GM23338 (cell line): ENCODE results near the gene GALNT6. TPM values are rescaled to one million over a fixed set of nuclear protein-coding genes. Genes with fewer than 3 reads are reported as not detected.
"Not testable (repeated sequence)": the region's sequence is repeated elsewhere in the genome, so short reads cannot be mapped to it uniquely, and the experiment has no call there.

Experiments
- ATAC-seq: fragments of 200-7000 bp; cut with Tn5 transposase; 3 replicates; pipeline ENCODE4 v1.9.1; 2020
- DNase-seq: peaks from one replicate; pipeline ENCODE4 v3.0.0-alpha.2; 2015; ENCODE audit warnings: low spot score
- H2AFZ ChIP-seq: fragments of 200-600 bp; sonication (generic); 2 replicates; pipeline ENCODE4 v1.8.0; 2016; ENCODE audit warnings: antibody characterized with exemption, mild to moderate bottlenecking, moderate library complexity
- H3F3A ChIP-seq: fragments of 200-600 bp; sonication (generic); replicated peaks from 2 replicates; pipeline ENCODE4 v1.8.0; 2017; ENCODE audit warnings: antibody characterized with exemption, mixed run types, low read depth
- H3K27ac ChIP-seq: fragments of 200-600 bp; sonication (generic); 2 replicates; pipeline ENCODE4 v1.6.1; 2016; ENCODE audit warnings: low read depth
- H3K27me3 ChIP-seq: fragments of 200-600 bp; sonication (generic); 2 replicates; pipeline ENCODE4 v1.8.0; 2016; ENCODE audit warnings: mild to moderate bottlenecking, mixed run types, moderate library complexity; ENCODE audit not compliant: insufficient read depth
- H3K36me3 ChIP-seq: fragments of 200-600 bp; sonication (generic); 2 replicates; pipeline ENCODE4 v1.8.0; 2016; ENCODE audit warnings: mild to moderate bottlenecking; ENCODE audit not compliant: insufficient read depth
- H3K4me1 ChIP-seq: fragments of 200-600 bp; sonication (generic); 2 replicates; pipeline ENCODE4 v1.8.0; 2016; ENCODE audit warnings: mild to moderate bottlenecking, moderate library complexity; ENCODE audit not compliant: insufficient read depth
- H3K4me2 ChIP-seq: fragments of 200-600 bp; sonication (generic); 2 replicates; pipeline ENCODE4 v1.7.1; 2017; ENCODE audit warnings: mixed run types
- H3K4me3 ChIP-seq: fragments of 200-600 bp; sonication (generic); 2 replicates; pipeline ENCODE4 v1.6.1; 2016; ENCODE audit warnings: mixed run types
- H3K79me2 ChIP-seq: fragments of 200-600 bp; sonication (generic); replicated peaks from 2 replicates; pipeline ENCODE4 v1.8.0; 2017; ENCODE audit warnings: mild to moderate bottlenecking; ENCODE audit not compliant: insufficient read depth
- H3K9me2 ChIP-seq: fragments of 200-600 bp; sonication (generic); 2 replicates; pipeline ENCODE4 v1.8.0; 2017; ENCODE audit not compliant: insufficient read depth
- H4K20me1 ChIP-seq: fragments of 200-600 bp; sonication (generic); replicated peaks from 2 replicates; pipeline ENCODE4 v1.8.0; 2017; ENCODE audit warnings: mild to moderate bottlenecking; ENCODE audit not compliant: insufficient read depth
- H3K27ac Mint-ChIP-seq: 2 replicates; pipeline ENCODE4 v1.8.0; 2020; ENCODE audit warnings: inconsistent platforms, mild to moderate bottlenecking, moderate library complexity, mixed read lengths
- H3K27me3 Mint-ChIP-seq: 3 replicates; pipeline ENCODE4 v1.8.0; 2022; ENCODE audit warnings: low read depth, mild to moderate bottlenecking, moderate library complexity, mixed read lengths, inconsistent platforms; ENCODE audit not compliant: insufficient read depth, poor library complexity
- H3K36me3 Mint-ChIP-seq: 3 replicates; pipeline ENCODE4 v1.8.0; 2021; ENCODE audit warnings: low read depth, mild to moderate bottlenecking, inconsistent platforms, moderate library complexity, mixed read lengths
- H3K4me1 Mint-ChIP-seq: 3 replicates; pipeline ENCODE4 v1.8.0; 2020; ENCODE audit warnings: mild to moderate bottlenecking, inconsistent platforms, mixed read lengths
- H3K4me3 Mint-ChIP-seq: 3 replicates; pipeline ENCODE4 v1.8.0; 2021; ENCODE audit warnings: moderate library complexity, mild to moderate bottlenecking, inconsistent platforms, mixed read lengths
- H3K9me3 Mint-ChIP-seq: 3 replicates; pipeline ENCODE4 v1.8.0; 2020; ENCODE audit warnings: moderate library complexity, mild to moderate bottlenecking, inconsistent platforms, mixed read lengths
- CREB1 ChIP-seq: fragments of 250-450 bp; sonication (Bioruptor Pico); IDR thresholded peaks from 2 replicates; pipeline ENCODE4 v1.5.0; 2020; ENCODE audit warnings: low read depth, mild to moderate bottlenecking, moderate library complexity
- JUNB ChIP-seq: IDR thresholded peaks from one replicate; pipeline ENCODE4 v1.6.1; 2016; ENCODE audit warnings: antibody characterized with exemption; ENCODE audit not compliant: unreplicated experiment
- POLR2AphosphoS5 ChIP-seq: IDR thresholded peaks from 2 replicates; pipeline ENCODE4 v1.6.1; 2016; ENCODE audit warnings: antibody characterized with exemption, low read depth
- STAT1 ChIP-seq: IDR thresholded peaks from one replicate; pipeline ENCODE4 v1.6.1; 2016; ENCODE audit warnings: antibody characterized with exemption; ENCODE audit not compliant: unreplicated experiment
- ZNF114 ChIP-seq: fragments of 250-450 bp; sonication (Bioruptor Pico); IDR thresholded peaks from 2 replicates; pipeline ENCODE4 v1.5.0; 2020; ENCODE audit warnings: mild to moderate bottlenecking, moderate library complexity
- ZNF331 ChIP-seq: fragments of 250-450 bp; sonication (Bioruptor Pico); IDR thresholded peaks from 2 replicates; pipeline ENCODE4 v1.5.0; 2020; ENCODE audit warnings: low read depth, mild to moderate bottlenecking, moderate library complexity
- polyA plus RNA-seq: library from polyadenylated mRNA; unstranded; fragments of >200 nt; fragmentation: Nextera tagmentation; extraction: Ambion mirVana; gene quantifications from 2 replicates; pipeline ENCODE4 v1.2.1, GENCODE V29; 2016
- total RNA-seq: library from RNA; depleted of rRNA; stranded (reverse); fragments of >200 nt; shearing (Covaris generic); gene quantifications from 2 replicates; pipeline ENCODE4 v1.2.3, GENCODE V29; 2014
- TF ChIP-seq, protein P1 (sequence below): IDR thresholded peaks from one replicate; pipeline ENCODE4 v1.6.1; 2018; ENCODE audit warnings: antibody characterized with exemption; ENCODE audit not compliant: unreplicated experiment

GALNT6 gene
- total and polyA plus RNA-seq, 2 experiments from 2014 or later: 8.1 to 18.6 TPM

DNA sequence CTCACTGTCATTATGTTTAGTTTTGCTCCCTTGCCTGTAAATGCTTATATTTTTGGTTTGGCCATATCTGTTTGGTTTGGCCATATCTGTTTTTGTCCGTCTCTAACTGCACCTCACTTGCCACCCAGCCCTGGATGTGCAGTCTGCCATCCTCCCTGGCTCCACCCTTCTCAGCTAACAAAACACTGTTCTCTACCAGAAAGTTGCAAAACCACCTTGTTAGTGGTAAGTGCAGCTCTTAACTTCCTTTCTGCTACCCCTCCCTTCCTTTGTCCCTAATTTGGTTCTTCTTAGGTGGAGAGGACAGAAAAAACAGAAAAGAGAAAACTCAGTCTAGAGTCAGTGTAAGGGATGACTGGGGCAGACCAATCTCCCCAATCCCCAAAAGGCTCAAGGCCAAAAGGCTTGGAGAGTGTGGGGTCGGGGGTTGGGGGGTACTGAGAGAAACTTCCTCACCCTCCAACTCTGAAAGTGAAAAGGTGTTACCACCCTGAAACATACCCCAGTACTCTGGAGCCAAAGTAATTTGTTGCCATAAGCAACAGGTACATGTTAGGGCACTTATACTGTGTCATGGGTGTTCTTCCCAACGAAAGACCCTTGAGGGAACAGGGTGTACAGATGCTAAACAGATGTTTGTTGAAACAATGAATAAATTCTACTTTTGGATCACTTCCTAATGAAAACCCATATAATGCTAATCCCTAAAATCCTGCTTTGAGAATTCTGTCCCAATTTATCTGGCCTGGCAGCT lies 72.2 kb downstream of the GALNT6 start:
- H3K27me3 ChIP-seq: no peaks in the 10 kb centered on the region
- no peaks in the 10 kb centered on the region for H3K79me2 ChIP-seq
- 0 out of 2 replicates have a peak, but pooled peaks cover 2% of the 10 kb centered on the region for H3K9me2 ChIP-seq
- no peaks in the 10 kb centered on the region for H4K20me1 ChIP-seq
- 0 out of 2 replicates have a peak overlapping the region, but pooled peaks have one; percentile 60 for H3K27ac ChIP-seq
- DNase-seq: no peak
- no peak overlapping the region for H3K27ac Mint-ChIP-seq
- peaks cover 2% of the 10 kb centered on the region for H3K27me3 Mint-ChIP-seq
- H3K36me3 Mint-ChIP-seq: no peaks in the 10 kb centered on the region
- 0 out of 2 replicates have a peak, but pooled peaks cover 4% of the 10 kb centered on the region for H3F3A ChIP-seq
- H2AFZ ChIP-seq: peak overlapping the region; percentile 89
- peaks cover 19% of the 10 kb centered on the region for H3K4me1 ChIP-seq
- H3K4me1 Mint-ChIP-seq: peaks cover 24% of the 10 kb centered on the region
- no peak overlapping the region for H3K4me3 ChIP-seq
- no peak for ATAC-seq
- H3K4me3 Mint-ChIP-seq: no peak overlapping the region; the same call in 2 of the 3 replicates
- no peaks in the 10 kb centered on the region for H3K36me3 ChIP-seq
- H3K9me3 Mint-ChIP-seq: no peaks in the 10 kb centered on the region; the same call in 2 of the 3 replicates
- no peak for TF ChIP-seq POLR2AphosphoS5
- no peak for TF ChIP-seq JUNB
- no peak for TF ChIP-seq ZNF114
- no peak for TF ChIP-seq STAT1
- TF ChIP-seq, protein P1, sequence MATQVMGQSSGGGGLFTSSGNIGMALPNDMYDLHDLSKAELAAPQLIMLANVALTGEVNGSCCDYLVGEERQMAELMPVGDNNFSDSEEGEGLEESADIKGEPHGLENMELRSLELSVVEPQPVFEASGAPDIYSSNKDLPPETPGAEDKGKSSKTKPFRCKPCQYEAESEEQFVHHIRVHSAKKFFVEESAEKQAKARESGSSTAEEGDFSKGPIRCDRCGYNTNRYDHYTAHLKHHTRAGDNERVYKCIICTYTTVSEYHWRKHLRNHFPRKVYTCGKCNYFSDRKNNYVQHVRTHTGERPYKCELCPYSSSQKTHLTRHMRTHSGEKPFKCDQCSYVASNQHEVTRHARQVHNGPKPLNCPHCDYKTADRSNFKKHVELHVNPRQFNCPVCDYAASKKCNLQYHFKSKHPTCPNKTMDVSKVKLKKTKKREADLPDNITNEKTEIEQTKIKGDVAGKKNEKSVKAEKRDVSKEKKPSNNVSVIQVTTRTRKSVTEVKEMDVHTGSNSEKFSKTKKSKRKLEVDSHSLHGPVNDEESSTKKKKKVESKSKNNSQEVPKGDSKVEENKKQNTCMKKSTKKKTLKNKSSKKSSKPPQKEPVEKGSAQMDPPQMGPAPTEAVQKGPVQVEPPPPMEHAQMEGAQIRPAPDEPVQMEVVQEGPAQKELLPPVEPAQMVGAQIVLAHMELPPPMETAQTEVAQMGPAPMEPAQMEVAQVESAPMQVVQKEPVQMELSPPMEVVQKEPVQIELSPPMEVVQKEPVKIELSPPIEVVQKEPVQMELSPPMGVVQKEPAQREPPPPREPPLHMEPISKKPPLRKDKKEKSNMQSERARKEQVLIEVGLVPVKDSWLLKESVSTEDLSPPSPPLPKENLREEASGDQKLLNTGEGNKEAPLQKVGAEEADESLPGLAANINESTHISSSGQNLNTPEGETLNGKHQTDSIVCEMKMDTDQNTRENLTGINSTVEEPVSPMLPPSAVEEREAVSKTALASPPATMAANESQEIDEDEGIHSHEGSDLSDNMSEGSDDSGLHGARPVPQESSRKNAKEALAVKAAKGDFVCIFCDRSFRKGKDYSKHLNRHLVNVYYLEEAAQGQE: no peak
- no peak for TF ChIP-seq ZNF331 (CRISPR knock-in tag)
- no peak for TF ChIP-seq CREB1 (CRISPR knock-in tag)
- peak overlapping the region; percentile 58 for H3K4me2 ChIP-seq

DNA sequence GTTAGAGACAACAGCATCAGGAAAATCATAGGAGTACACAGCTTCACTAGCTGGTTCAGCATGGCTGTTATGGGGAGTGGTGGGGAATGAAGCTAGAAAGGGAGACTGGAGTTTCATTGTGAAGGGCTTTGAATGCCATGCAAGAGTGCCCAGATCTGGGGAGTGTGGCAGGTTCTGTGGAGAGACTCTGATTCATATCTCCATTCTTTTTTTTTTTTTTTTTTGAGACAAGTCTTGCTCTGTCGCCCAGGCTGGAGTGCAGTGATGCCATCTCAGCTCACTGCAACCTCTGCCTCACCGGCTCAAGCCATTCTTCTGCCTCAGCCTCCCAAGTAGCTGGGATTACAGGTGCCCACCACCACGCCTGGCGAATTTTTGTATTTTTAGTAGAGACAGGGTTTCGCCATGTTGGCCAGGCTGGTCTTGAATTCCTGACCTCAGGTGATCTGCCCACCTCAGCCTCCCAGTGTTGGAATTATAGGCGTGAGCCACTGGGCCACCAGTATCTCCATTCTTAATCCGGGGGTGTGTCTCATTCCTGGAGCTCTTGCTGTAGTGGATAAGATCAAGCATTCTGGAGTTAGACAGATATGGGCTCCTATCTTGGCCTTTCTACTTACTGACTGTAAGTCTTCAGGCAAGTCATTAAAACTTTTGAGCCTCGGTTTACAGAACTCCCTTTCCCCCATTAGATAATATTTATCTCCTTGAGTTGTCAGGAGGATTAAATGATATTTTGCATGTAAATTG lies 73.0 kb downstream of the GALNT6 start:
- ATAC-seq, H3K9me3 Mint-ChIP-seq: not testable (repeated sequence)

More for the DNA sequence above, 73.0 kb downstream of the GALNT6 start:
- not testable (repeated sequence) for H3K36me3 ChIP-seq, H3K4me3 ChIP-seq, H3K27me3 Mint-ChIP-seq, H3K27me3 ChIP-seq, H3K36me3 Mint-ChIP-seq, H3K9me2 ChIP-seq, H3K27ac Mint-ChIP-seq, H3K4me3 Mint-ChIP-seq, H3K79me2 ChIP-seq, H4K20me1 ChIP-seq, H3K27ac ChIP-seq, DNase-seq, H3F3A ChIP-seq, H3K4me2 ChIP-seq
- peaks cover 24% of the 10 kb centered on the region for H3K4me1 Mint-ChIP-seq
- peaks cover 19% of the 10 kb centered on the region for H3K4me1 ChIP-seq
- H2AFZ ChIP-seq: peak overlapping the region; percentile 89; the same call in 1 of the 2 replicates
